ENCODE measurements around the gene YAP1.
A peak's percentile ranks its signal among the peaks of the same experiment; 100 is the strongest.

The YAP1 gene

GRCh38 chr11:102111787-102112508 is 1.7 kb downstream of the YAP1 start:
- no peaks in the 10 kb centered on the region for H3K79me1 ChIP-seq (ENCODE audit: low read depth, low read length)
- H3K23ac ChIP-seq (ENCODE audit: low read depth, low read length, poor library complexity), result no peak overlapping the region
- H2BK15ac ChIP-seq (ENCODE audit: low read length), result peak overlapping the region; percentile 26
- no peaks in the 10 kb centered on the region for H3K27me3 ChIP-seq (ENCODE audit: control insufficient read depth in 3 of 3, insufficient read depth in 3 of 3, low read depth in 1 of 3, low read length in 3 of 3)
- H3K9me3 ChIP-seq (replicated peaks in 1 of 2; ENCODE audit: control insufficient read depth in 2 of 2, insufficient read depth in 1 of 2, low read depth in 1 of 2, low read length in 2 of 2), result no peaks in the 10 kb centered on the region
- no peak overlapping the region for H3K9ac ChIP-seq (ENCODE audit: low read depth, low read length, poor library complexity)
- no CpG with 5 or more reads among the region's 20 CpGs for WGBS, 2 donors (ENCODE audit: extremely low coverage in 2 of 2, insufficient read length in 2 of 2, insufficient replicate concordance in 1 of 2)
- H2BK5ac ChIP-seq (ENCODE audit: low read length), result no peak overlapping the region
- H3K4ac ChIP-seq (ENCODE audit: low read length), result no peak overlapping the region
- H4K8ac ChIP-seq (ENCODE audit: low read depth, low read length), result no peak overlapping the region
- H2BK120ac ChIP-seq (ENCODE audit: low read depth, low read length), result no peak overlapping the region
- no peak overlapping the region for H2BK12ac ChIP-seq (ENCODE audit: low read length)
- peak overlapping the region; percentile 74 for H3K18ac ChIP-seq (ENCODE audit: low read length)
- DNase-seq (ENCODE audit: low spot score), result no peak
- no peak overlapping the region for H4K91ac ChIP-seq (ENCODE audit: low read depth, low read length, poor library complexity)
- no peak overlapping the region for H2AK5ac ChIP-seq (ENCODE audit: low read depth, low read length)
- H3K27ac ChIP-seq (replicated peaks; ENCODE audit: low read length), result peak overlapping the region; percentile 85
- peaks cover 2 to 27% of the 10 kb centered on the region in 2 donors for H3K36me3 ChIP-seq (replicated peaks in 1 of 2; ENCODE audit: control insufficient read depth in 2 of 2, insufficient read depth in 2 of 2, low read length in 2 of 2)
- peak overlapping the region; percentile 58 to 92 for H3K4me3 ChIP-seq (ENCODE audit: low read length in 2 of 2)
- H3K4me1 ChIP-seq (ENCODE audit: control insufficient read depth in 2 of 2, insufficient read depth in 1 of 2, low read depth in 1 of 2, low read length in 2 of 2), result peaks cover 2 to 22% of the 10 kb centered on the region in 2 donors
- H2AFZ ChIP-seq (ENCODE audit: low read length), result peak overlapping the region; percentile 70
- H3K4me2 ChIP-seq (ENCODE audit: insufficient read depth, low read length, poor library complexity, severe bottlenecking), result peak overlapping the region; percentile 64
- peak overlapping the region; percentile 31 for H3K14ac ChIP-seq (ENCODE audit: low read length)

DNA sequence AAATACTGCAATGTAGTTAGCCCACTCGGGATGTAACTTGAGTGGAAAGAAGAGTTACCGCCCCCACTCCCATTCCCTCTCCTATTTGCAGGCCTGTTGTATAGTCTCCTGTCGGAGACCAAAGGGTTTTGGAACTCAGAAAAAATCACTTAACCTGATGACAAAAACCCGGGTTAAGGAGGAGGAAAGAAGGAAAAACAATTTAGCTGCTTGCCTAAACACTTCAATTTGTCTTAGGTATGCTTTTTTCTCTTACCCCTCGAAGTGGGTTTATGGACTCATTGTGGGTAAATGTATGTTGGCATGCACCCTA is 2.2 kb downstream of the YAP1 start:
- no peak overlapping the region for H2BK15ac ChIP-seq (ENCODE audit: low read length)
- no peaks in the 10 kb centered on the region for H3K79me1 ChIP-seq (ENCODE audit: low read depth, low read length)
- DNase-seq (ENCODE audit: low spot score), result no peak

DNA sequence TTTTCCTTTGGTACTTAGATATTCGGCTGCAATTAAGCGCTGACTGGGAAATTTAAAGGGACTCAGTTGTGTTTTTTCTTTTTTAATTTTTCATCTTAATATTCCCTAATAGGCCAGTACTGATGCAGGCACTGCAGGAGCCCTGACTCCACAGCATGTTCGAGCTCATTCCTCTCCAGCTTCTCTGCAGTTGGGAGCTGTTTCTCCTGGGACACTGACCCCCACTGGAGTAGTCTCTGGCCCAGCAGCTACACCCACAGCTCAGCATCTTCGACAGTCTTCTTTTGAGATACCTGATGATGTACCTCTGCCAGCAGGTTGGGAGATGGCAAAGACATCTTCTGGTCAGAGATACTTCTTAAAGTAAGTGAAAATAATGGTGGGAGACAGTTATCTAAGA is 3.8 kb downstream of the YAP1 start:
- no peaks in the 10 kb centered on the region for H3K9me3 ChIP-seq (replicated peaks in 1 of 2; ENCODE audit: control insufficient read depth in 2 of 2, insufficient read depth in 1 of 2, low read depth in 1 of 2, low read length in 2 of 2)
- no peak overlapping the region for H2BK5ac ChIP-seq (ENCODE audit: low read length)
- no peak overlapping the region for H2AFZ ChIP-seq (ENCODE audit: low read length)
- no peak overlapping the region for H3K4ac ChIP-seq (ENCODE audit: low read length)
- H2BK12ac ChIP-seq (ENCODE audit: low read length), result no peak overlapping the region
- peaks cover 1% of the 10 kb centered on the region for H3K79me1 ChIP-seq (ENCODE audit: low read depth, low read length)
- H3K27me3 ChIP-seq (ENCODE audit: control insufficient read depth in 3 of 3, insufficient read depth in 3 of 3, low read depth in 1 of 3, low read length in 3 of 3), result peaks cover 0 to 2% (median 0%) of the 10 kb centered on the region in 3 experiments
- peaks cover 3 to 46% of the 10 kb centered on the region in 2 donors for H3K36me3 ChIP-seq (replicated peaks in 1 of 2; ENCODE audit: control insufficient read depth in 2 of 2, insufficient read depth in 2 of 2, low read length in 2 of 2)
- no peak overlapping the region for H3K27ac ChIP-seq (replicated peaks; ENCODE audit: low read length)
- H4K91ac ChIP-seq (ENCODE audit: low read depth, low read length, poor library complexity), result no peak overlapping the region
- no peak overlapping the region for H2AK5ac ChIP-seq (ENCODE audit: low read depth, low read length)
- H3K23ac ChIP-seq (ENCODE audit: low read depth, low read length, poor library complexity), result no peak overlapping the region
- DNase-seq (ENCODE audit: low spot score), result no peak
- H2BK15ac ChIP-seq (ENCODE audit: low read length), result no peak overlapping the region
- H3K9ac ChIP-seq (ENCODE audit: low read depth, low read length, poor library complexity), result no peak overlapping the region
- H3K4me2 ChIP-seq (ENCODE audit: insufficient read depth, low read length, poor library complexity, severe bottlenecking), result no peak overlapping the region
- peaks cover 6 to 35% of the 10 kb centered on the region in 2 donors for H3K4me1 ChIP-seq (ENCODE audit: control insufficient read depth in 2 of 2, insufficient read depth in 1 of 2, low read depth in 1 of 2, low read length in 2 of 2)
- WGBS, 2 donors (ENCODE audit: extremely low coverage in 2 of 2, insufficient read length in 2 of 2, insufficient replicate concordance in 1 of 2), result no CpG with 5 or more reads among the region's 4 CpGs
- no peak overlapping the region for H2BK120ac ChIP-seq (ENCODE audit: low read depth, low read length)
- H3K18ac ChIP-seq (ENCODE audit: low read length), result no peak overlapping the region
- no peak overlapping the region for H4K8ac ChIP-seq (ENCODE audit: low read depth, low read length)
- no peak overlapping the region for H3K14ac ChIP-seq (ENCODE audit: low read length)
- no peak overlapping the region for H3K4me3 ChIP-seq (ENCODE audit: low read length in 2 of 2)

More for the DNA sequence above, 2.2 kb downstream of the YAP1 start:
- Histone ChIP-seq H4K8ac (ENCODE audit: low read depth, low read length) (no peak overlapping the region), H3K36me3 (replicated peaks in 1 of 2; ENCODE audit: control insufficient read depth in 2 of 2, insufficient read depth in 2 of 2, low read length in 2 of 2) (peaks cover 3 to 32% of the 10 kb centered on the region in 2 donors), H3K9me3 (replicated peaks in 1 of 2; ENCODE audit: control insufficient read depth in 2 of 2, insufficient read depth in 1 of 2, low read depth in 1 of 2, low read length in 2 of 2) (no peaks in the 10 kb centered on the region), H3K4me1 (ENCODE audit: control insufficient read depth in 2 of 2, insufficient read depth in 1 of 2, low read depth in 1 of 2, low read length in 2 of 2) (peaks cover 3 to 23% of the 10 kb centered on the region in 2 donors), H3K18ac (ENCODE audit: low read length) (no peak overlapping the region), H3K27me3 (ENCODE audit: control insufficient read depth in 3 of 3, insufficient read depth in 3 of 3, low read depth in 1 of 3, low read length in 3 of 3) (peaks cover 0 to 1% (median 0%) of the 10 kb centered on the region in 3 experiments), H3K4ac (ENCODE audit: low read length) (no peak overlapping the region), H3K9ac (ENCODE audit: low read depth, low read length, poor library complexity) (no peak overlapping the region), H3K4me3 (ENCODE audit: low read length in 2 of 2) (peak overlapping the region; percentile 12 to 58), H4K91ac (ENCODE audit: low read depth, low read length, poor library complexity) (no peak overlapping the region), H2AK5ac (ENCODE audit: low read depth, low read length) (no peak overlapping the region), H3K23ac (ENCODE audit: low read depth, low read length, poor library complexity) (no peak overlapping the region), H2BK5ac (ENCODE audit: low read length) (no peak overlapping the region), H2AFZ (ENCODE audit: low read length) (no peak overlapping the region), H2BK12ac (ENCODE audit: low read length) (no peak overlapping the region), H3K14ac (ENCODE audit: low read length) (no peak overlapping the region), H3K27ac (replicated peaks; ENCODE audit: low read length) (no peak overlapping the region), H3K4me2 (ENCODE audit: insufficient read depth, low read length, poor library complexity, severe bottlenecking) (peak overlapping the region; percentile 40), H2BK120ac (ENCODE audit: low read depth, low read length) (no peak overlapping the region)
- no CpG with 5 or more reads among the region's 5 CpGs for WGBS, 2 donors (ENCODE audit: extremely low coverage in 2 of 2, insufficient read length in 2 of 2, insufficient replicate concordance in 1 of 2)

- no peak overlapping the region for H2BK5ac ChIP-seq (ENCODE audit: low read length)
- no peak overlapping the region for H3K27ac ChIP-seq (replicated peaks; ENCODE audit: low read length)
Observed at GRCh38 chr11:102115557-102115956, 5.3 kb downstream of the YAP1 start.

More at GRCh38 chr11:102115557-102115956, 5.3 kb downstream of the YAP1 start:
- H2AFZ ChIP-seq (ENCODE audit: low read length), result no peak overlapping the region
- peaks cover 3 to 46% of the 10 kb centered on the region in 2 donors for H3K36me3 ChIP-seq (replicated peaks in 1 of 2; ENCODE audit: control insufficient read depth in 2 of 2, insufficient read depth in 2 of 2, low read length in 2 of 2)
- H3K4ac ChIP-seq (ENCODE audit: low read length), result no peak overlapping the region
- no peak overlapping the region for H3K14ac ChIP-seq (ENCODE audit: low read length)
- peaks cover 2% of the 10 kb centered on the region for H3K79me1 ChIP-seq (ENCODE audit: low read depth, low read length)
- H3K9me3 ChIP-seq (replicated peaks in 1 of 2; ENCODE audit: control insufficient read depth in 2 of 2, insufficient read depth in 1 of 2, low read depth in 1 of 2, low read length in 2 of 2), result no peaks in the 10 kb centered on the region
- no peak overlapping the region for H2BK12ac ChIP-seq (ENCODE audit: low read length)
- H3K23ac ChIP-seq (ENCODE audit: low read depth, low read length, poor library complexity), result no peak overlapping the region
- no peak overlapping the region for H2BK15ac ChIP-seq (ENCODE audit: low read length)
- peaks cover 11 to 49% of the 10 kb centered on the region in 2 donors for H3K4me1 ChIP-seq (ENCODE audit: control insufficient read depth in 2 of 2, insufficient read depth in 1 of 2, low read depth in 1 of 2, low read length in 2 of 2)
- H3K27me3 ChIP-seq (ENCODE audit: control insufficient read depth in 3 of 3, insufficient read depth in 3 of 3, low read depth in 1 of 3, low read length in 3 of 3), result peaks cover 0 to 2% (median 0%) of the 10 kb centered on the region in 3 experiments
- H4K91ac ChIP-seq (ENCODE audit: low read depth, low read length, poor library complexity), result no peak overlapping the region
- peak; percentile 45 for DNase-seq (ENCODE audit: low spot score)
- no peak overlapping the region for H3K4me3 ChIP-seq (ENCODE audit: low read length in 2 of 2)
- no peak overlapping the region for H2BK120ac ChIP-seq (ENCODE audit: low read depth, low read length)
- H2AK5ac ChIP-seq (ENCODE audit: low read depth, low read length), result no peak overlapping the region
- no peak overlapping the region for H3K18ac ChIP-seq (ENCODE audit: low read length)
- no peak overlapping the region for H3K4me2 ChIP-seq (ENCODE audit: insufficient read depth, low read length, poor library complexity, severe bottlenecking)
- H4K8ac ChIP-seq (ENCODE audit: low read depth, low read length), result no peak overlapping the region
- H3K9ac ChIP-seq (ENCODE audit: low read depth, low read length, poor library complexity), result no peak overlapping the region
